OCI-LY3 (cell line): ENCODE measurements around the gene OSBPL3.

Experiments used
- EZH2phosphoT487 ChIP-seq: fragments of 200-600 bp; shearing (Covaris generic); IDR thresholded peaks from 2 replicates; pipeline ENCODE4 v1.6.1; 2018; ENCODE audit warnings: antibody characterized with exemption, mixed run types, low read depth
- TF ChIP-seq, protein P1 (sequence below): fragments of 200-600, 300-600 bp; sonication (generic); IDR thresholded peaks from 2 replicates; pipeline ENCODE4 v1.5.1; 2014; ENCODE audit warnings: antibody characterized with exemption, low read length, low read depth

DNA sequence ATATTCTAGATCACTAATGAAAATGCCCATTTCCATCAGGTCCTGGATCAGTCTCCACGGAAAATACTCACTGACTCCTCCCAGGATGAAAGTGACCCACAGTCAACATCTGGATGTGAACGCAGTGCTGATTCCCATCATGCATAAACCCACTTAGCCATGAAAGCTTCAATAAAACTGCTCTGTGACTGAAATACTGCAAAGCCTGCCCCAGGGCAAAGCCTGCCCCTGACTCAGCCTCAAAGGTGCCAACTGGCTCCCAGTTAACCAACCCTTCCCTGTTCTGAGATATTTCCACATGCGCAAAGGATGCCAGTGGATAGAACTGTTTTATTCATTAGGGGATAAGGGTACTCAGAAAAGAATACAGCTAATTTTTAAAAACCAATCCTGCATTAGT is 24.0 kb downstream of the OSBPL3 start:
- TF ChIP-seq, protein P1, sequence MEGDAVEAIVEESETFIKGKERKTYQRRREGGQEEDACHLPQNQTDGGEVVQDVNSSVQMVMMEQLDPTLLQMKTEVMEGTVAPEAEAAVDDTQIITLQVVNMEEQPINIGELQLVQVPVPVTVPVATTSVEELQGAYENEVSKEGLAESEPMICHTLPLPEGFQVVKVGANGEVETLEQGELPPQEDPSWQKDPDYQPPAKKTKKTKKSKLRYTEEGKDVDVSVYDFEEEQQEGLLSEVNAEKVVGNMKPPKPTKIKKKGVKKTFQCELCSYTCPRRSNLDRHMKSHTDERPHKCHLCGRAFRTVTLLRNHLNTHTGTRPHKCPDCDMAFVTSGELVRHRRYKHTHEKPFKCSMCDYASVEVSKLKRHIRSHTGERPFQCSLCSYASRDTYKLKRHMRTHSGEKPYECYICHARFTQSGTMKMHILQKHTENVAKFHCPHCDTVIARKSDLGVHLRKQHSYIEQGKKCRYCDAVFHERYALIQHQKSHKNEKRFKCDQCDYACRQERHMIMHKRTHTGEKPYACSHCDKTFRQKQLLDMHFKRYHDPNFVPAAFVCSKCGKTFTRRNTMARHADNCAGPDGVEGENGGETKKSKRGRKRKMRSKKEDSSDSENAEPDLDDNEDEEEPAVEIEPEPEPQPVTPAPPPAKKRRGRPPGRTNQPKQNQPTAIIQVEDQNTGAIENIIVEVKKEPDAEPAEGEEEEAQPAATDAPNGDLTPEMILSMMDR, result no peak
- TF ChIP-seq EZH2phosphoT487, result no peak
